HG03025 (cell line): Measurements from ENCODE around the gene GAS7.

Source experiments
- ATAC-seq: cut with Tn5 transposase; IDR thresholded peaks from one replicate; pipeline ENCODE4 v1.9.1; 2021; ENCODE audit warnings: mild to moderate bottlenecking, moderate library complexity; ENCODE audit not compliant: unreplicated experiment, low FRiP score

The GAS7 gene

DNA sequence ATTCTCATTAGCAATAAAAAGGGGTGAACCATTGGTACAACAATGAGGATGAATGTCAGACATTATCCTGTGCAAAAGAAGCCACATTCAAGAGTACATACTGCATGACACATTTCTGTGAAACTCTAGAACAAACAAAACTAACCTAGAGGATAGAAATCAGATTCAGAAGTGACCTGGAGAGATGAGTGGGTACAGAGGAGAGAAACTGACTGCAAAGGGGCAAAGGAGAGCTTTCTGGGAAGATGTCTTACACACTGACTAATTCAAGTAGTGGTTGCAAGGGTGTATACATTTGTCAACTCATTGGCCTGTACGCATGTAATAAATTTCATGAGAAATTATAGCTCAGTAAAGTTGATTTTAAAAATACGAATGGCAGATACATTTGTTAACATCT is 115.6 kb downstream of the GAS7 start:
- ATAC-seq: no peak

GRCh38 chr17:10081571-10082169 is 116.7 kb downstream of the GAS7 start:
- ATAC-seq: no peak

GRCh38 chr17:10077561-10078299 is 120.7 kb downstream of the GAS7 start:
- no peak for ATAC-seq

GRCh38 chr17:10075919-10076318 is 122.5 kb downstream of the GAS7 start:
- no peak for ATAC-seq

DNA sequence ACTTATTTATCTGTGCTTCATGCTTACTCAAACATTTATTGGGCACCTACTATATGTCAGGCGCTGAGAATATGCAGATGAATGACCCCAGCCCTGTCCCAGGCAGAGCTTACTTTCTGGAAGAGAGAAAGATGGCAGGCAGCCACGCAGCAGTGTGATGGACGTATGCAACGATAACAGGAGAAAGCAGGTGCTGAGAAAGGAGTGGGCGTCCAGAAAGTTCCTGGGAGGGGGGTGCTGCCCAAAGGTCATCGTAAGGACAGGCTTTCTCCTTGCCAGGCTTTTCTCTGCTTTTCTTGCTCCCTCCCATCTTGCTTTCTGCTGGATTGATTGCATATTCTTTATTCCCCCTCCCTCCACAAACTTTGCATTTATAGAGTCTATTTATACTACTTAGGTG is 124.5 kb downstream of the GAS7 start:
- no peak for ATAC-seq

- no peak for ATAC-seq
These were observed 125.6 kb downstream of the GAS7 start for GRCh38 chr17:10072556-10073425.

- ATAC-seq: no peak
These were observed 126.3 kb downstream of the GAS7 start for GRCh38 chr17:10072086-10072485.

- no peak for ATAC-seq
These were observed 127.3 kb downstream of the GAS7 start for GRCh38 chr17:10071141-10071540.

DNA sequence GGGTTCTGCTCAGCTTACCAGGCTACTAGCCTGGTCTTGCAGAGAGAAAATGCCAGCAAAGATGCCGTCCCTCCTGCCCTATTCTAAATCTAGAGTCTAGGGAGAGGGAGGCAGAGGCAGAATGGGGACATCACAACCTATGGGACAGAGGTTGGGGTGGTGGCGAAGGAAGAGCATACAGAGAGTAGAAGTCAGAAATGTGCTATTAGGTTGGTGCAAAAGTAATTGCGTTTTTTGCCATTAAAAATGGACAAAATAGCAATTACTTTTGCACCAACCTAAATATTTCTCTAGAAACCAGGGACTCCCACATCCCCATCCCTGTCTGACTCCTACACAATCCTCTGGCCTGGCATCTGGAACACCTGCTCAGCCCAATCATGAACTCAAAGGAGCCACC is 127.7 kb downstream of the GAS7 start:
- ATAC-seq: no peak

GRCh38 chr17:10069301-10069700 is 129.1 kb downstream of the GAS7 start:
- no peak for ATAC-seq

DNA sequence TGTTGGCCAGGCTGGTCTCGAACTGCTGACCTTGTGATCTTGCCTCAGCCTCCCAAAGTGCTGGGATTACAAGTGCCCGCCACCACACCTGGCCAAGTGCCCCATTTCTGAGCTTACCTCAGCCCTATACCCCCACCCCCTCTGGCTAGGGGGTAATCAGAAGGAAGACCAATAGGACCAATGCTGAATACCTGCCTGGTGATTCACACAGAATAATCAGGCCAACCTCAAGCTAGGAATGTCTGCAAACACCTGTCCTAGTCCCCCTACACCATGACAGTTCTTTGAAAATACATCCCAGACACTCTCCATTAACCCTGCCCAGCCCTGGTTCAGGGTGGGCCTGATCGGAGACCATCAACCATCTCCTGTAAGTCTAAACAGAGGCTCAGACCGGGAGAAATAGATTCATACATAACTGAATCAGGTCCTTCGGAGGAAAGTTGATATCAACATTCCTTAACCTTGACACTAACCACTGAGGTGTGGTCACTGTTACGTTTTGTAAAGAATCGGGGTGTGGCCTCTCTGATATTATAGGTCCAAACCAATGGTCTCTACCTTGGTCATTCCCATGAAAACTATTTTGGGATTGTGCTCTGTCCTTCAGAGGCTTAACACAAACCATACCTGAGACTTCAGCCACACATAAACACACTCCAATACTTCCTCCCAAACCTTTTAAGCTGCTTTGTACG is 130.8 kb downstream of the GAS7 start:
- ATAC-seq: no peak

- no peak for ATAC-seq
These were observed 133.9 kb downstream of the GAS7 start for GRCh38 chr17:10064536-10064935.

DNA sequence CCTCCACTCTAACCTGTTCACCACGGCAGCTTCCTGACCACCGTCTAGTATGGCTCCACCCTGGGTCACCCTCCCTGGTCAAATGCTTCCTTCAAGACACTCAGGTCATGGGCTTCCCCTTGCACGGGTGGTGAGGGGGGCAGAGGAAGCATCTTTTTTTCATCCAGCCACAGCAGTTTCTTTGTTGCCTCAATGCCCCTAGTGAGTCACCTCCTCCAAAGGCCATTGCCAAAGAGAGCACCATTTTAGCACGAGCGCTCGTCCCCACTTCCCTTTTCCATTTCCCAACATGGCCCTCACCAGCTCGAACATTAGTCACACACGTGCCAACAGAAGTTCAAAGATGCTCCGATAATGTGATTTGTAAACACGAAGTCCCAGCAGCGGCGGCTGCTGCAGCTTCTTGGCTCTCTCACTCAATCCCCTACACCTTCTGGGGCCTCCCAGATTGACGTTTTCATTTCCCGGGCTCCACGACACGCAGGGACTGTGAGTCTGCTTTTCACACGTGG is 134.6 kb downstream of the GAS7 start:
- ATAC-seq: no peak

DNA sequence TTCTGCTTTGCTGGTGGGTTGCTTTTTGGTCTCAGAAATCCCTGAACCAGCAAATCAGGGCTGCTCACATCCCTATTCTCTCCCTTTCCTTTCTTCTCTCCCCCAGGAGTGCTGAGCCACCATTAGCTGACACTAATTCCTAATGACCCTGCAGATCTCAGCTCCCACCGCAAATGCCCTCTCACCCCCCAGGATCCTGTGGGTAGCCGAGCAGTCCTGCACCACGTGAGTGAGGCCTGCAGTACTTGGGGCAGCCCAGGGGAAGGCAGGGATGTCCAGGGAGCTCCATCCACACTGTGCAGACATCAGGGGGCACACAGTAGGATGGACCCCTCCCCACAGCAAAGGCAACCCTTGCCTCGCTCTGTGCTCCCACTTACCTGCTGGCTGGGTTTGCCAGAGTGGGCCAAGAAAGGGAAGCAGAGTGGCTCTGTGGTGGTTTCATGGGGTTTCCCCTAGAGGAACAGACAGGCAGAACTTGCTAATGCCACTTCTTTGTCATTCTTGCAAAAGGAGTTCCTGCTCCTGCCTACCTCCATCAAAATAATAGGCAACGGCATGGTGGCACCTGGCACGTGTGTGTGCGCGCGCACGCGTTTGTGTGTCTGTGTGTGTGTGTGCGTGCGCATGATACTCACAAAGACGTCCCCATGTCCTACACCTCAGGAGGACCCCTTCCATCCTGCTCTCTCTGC is 135.6 kb downstream of the GAS7 start:
- ATAC-seq: no peak

DNA sequence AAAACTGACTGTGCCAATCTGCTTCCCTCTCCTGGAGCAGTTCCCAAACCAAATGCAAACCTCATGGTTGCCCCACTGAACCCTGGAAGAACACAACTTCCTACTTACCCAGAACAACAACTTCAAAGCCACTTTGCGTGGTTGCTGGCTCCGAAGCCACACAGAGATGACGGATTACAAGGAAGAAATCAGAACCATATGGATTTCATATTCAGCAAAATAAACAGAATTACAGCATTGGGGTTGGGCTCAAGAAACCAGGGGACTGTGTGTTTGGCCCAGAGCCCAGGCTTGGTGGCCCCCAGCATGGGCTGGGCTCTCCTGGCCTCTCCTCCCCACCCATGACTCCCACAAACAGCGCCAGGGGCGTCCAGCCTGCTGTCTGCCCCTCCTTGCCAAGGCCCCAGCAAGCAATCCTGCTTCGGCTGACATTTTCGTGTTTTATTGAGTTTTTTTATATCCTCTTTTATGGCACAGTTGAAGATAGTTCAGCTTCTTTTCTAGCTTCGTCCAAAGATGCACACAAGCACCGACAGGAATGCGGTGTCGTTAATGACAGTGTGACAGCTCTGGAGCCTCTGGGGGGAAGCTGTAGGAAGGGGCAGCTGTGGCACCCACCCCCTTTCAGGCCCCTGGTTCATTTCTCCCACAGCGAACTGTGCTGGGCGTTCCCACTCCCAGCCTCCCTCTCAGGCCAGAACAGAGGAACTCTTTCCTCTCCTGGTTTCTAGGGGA is 137.1 kb downstream of the GAS7 start:
- ATAC-seq: no peak

- no peak for ATAC-seq
These were observed 137.9 kb downstream of the GAS7 start for GRCh38 chr17:10060526-10060925.

- ATAC-seq: peak; percentile 76
These were observed 138.7 kb downstream of the GAS7 start for GRCh38 chr17:10059684-10060211.

DNA sequence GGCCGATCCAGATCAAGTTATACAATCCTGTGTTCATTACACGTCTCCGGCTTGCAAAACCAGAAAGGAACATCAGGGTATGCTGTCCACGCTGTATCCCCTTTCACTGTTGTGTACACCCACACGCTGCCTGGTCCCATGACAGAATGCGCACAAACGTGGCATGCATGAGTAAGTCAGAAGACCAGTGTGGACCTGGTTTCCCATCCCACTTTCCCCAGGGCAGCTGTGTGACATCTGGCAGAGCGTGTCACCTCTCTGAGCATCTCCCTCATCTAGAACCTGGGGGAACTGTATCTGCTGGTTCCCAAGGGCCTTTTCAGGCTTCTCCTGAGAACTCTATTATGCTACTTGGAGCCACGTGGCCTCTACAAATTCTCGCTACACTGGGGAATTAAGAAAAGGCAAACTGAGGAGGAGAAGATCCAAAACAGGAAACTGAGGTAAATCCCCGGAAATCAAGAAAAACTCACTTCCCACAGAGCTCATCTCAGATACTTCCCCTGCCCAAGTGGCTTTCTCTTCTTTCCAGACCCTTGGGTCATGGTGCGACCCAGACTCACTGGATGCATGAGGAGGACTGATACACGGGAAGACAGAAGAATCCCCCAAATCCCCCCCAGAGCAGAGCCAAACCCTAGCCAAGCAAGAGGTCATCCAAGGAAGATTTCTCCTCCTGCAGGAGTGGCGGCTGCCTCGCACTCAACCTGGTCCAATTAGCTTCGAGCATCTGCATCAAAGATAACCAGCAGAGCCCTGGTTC is 139.3 kb downstream of the GAS7 start:
- ATAC-seq: no peak
